ENCODE data around the gene RTN1.

The RTN1 gene

GRCh38 chr14:59707778-59708561 lies 162.6 kb downstream of the RTN1 start:
- Histone ChIP-seq H3K36me3 (ENCODE audit: insufficient read depth, low read length) (no peaks in the 10 kb centered on the region), H3K4me1 (ENCODE audit: insufficient read depth, low read length, poor library complexity, severe bottlenecking) (no peaks in the 10 kb centered on the region), H4K20me1 (ENCODE audit: insufficient read depth, low read length, poor library complexity, severe bottlenecking) (no peaks in the 10 kb centered on the region), H3K4me2 (ENCODE audit: low read depth, low read length, poor library complexity, severe bottlenecking) (no peak overlapping the region), H3K9ac (ENCODE audit: low read depth, low read length, poor library complexity, severe bottlenecking) (no peak overlapping the region), H3K79me2 (ENCODE audit: insufficient read depth, low read length) (no peaks in the 10 kb centered on the region), H3K9me3 (ENCODE audit: insufficient read depth, low read depth, low read length) (no peaks in the 10 kb centered on the region), H3F3A (ENCODE audit: low read depth) (no peaks in the 10 kb centered on the region), H2AFZ (ENCODE audit: low read length) (no peak overlapping the region), H3K4me3 (ENCODE audit: low read length, poor library complexity, severe bottlenecking) (no peak overlapping the region), H3K9me2 (replicated peaks; ENCODE audit: low read depth, low read length) (no peaks in the 10 kb centered on the region), H3K27me3 (ENCODE audit: insufficient read depth, low read length, poor library complexity, severe bottlenecking) (no peaks in the 10 kb centered on the region)
- TF ChIP-seq EZH2phosphoT487 (IDR thresholded peaks at IDR 0.05; ENCODE audit: borderline replicate concordance) (no peak), CTCF (conservative IDR thresholded peaks at IDR 0.05; ENCODE audit: low read length) (no peak)

DNA sequence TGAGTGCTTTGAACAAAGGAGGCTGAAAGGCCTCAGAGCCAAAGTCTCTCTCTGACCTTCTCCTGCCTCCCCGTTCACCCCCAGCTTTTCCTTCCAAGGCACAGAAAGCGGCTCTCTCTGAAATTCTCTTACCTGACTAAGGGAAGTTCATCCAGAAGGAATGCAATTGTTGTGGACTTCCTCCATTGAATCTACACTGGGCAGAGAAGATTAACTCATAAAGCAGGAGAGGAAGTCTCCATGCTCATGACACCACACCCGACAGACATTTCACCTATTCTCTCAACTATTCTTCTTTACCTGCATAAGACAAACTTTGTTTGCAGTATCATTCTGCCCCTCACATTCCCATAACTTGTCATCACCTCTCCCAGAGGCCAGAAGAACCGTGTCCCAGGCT lies 164.7 kb downstream of the RTN1 start:
- Histone ChIP-seq H2AFZ (ENCODE audit: low read length) (no peak overlapping the region), H3K9me2 (replicated peaks; ENCODE audit: low read depth, low read length) (no peaks in the 10 kb centered on the region), H3K36me3 (ENCODE audit: insufficient read depth, low read length) (no peaks in the 10 kb centered on the region), H3K4me1 (ENCODE audit: insufficient read depth, low read length, poor library complexity, severe bottlenecking) (no peaks in the 10 kb centered on the region), H3K4me2 (ENCODE audit: low read depth, low read length, poor library complexity, severe bottlenecking) (no peak overlapping the region), H3K79me2 (ENCODE audit: insufficient read depth, low read length) (no peaks in the 10 kb centered on the region), H3F3A (ENCODE audit: low read depth) (no peaks in the 10 kb centered on the region), H3K9me3 (ENCODE audit: insufficient read depth, low read depth, low read length) (0 out of 2 replicates have a peak, but pooled peaks cover 3% of the 10 kb centered on the region), H4K20me1 (ENCODE audit: insufficient read depth, low read length, poor library complexity, severe bottlenecking) (no peaks in the 10 kb centered on the region), H3K9ac (ENCODE audit: low read depth, low read length, poor library complexity, severe bottlenecking) (no peak overlapping the region), H3K4me3 (ENCODE audit: low read length, poor library complexity, severe bottlenecking) (no peak overlapping the region), H3K27me3 (ENCODE audit: insufficient read depth, low read length, poor library complexity, severe bottlenecking) (no peaks in the 10 kb centered on the region)
- TF ChIP-seq EZH2phosphoT487 (IDR thresholded peaks at IDR 0.05; ENCODE audit: borderline replicate concordance), result no peak
- TF ChIP-seq CTCF (conservative IDR thresholded peaks at IDR 0.05; ENCODE audit: low read length), result no peak

- H4K20me1 ChIP-seq (ENCODE audit: insufficient read depth, low read length, poor library complexity, severe bottlenecking), result no peaks in the 10 kb centered on the region
- no peaks in the 10 kb centered on the region for H3K36me3 ChIP-seq (ENCODE audit: insufficient read depth, low read length)
- no peak overlapping the region for H3K4me2 ChIP-seq (ENCODE audit: low read depth, low read length, poor library complexity, severe bottlenecking)
- H3K4me1 ChIP-seq (ENCODE audit: insufficient read depth, low read length, poor library complexity, severe bottlenecking), result no peaks in the 10 kb centered on the region
- no peaks in the 10 kb centered on the region for H3K27me3 ChIP-seq (ENCODE audit: insufficient read depth, low read length, poor library complexity, severe bottlenecking)
- H2AFZ ChIP-seq (ENCODE audit: low read length), result no peak overlapping the region
- no peaks in the 10 kb centered on the region for H3K9me2 ChIP-seq (replicated peaks; ENCODE audit: low read depth, low read length)
- 0 out of 2 replicates have a peak, but pooled peaks cover 3% of the 10 kb centered on the region for H3K9me3 ChIP-seq (ENCODE audit: insufficient read depth, low read depth, low read length)
- no peak overlapping the region for H3K4me3 ChIP-seq (ENCODE audit: low read length, poor library complexity, severe bottlenecking)
- no peak overlapping the region for H3K9ac ChIP-seq (ENCODE audit: low read depth, low read length, poor library complexity, severe bottlenecking)
- no peaks in the 10 kb centered on the region for H3F3A ChIP-seq (ENCODE audit: low read depth)
- TF ChIP-seq CTCF (conservative IDR thresholded peaks at IDR 0.05; ENCODE audit: low read length) (no peak), EZH2phosphoT487 (IDR thresholded peaks at IDR 0.05; ENCODE audit: borderline replicate concordance) (no peak)
- H3K79me2 ChIP-seq (ENCODE audit: insufficient read depth, low read length), result no peaks in the 10 kb centered on the region
These were observed 165.3 kb downstream of the RTN1 start for GRCh38 chr14:59705245-59705644.

Measured in Loucy (cell line).